K562 (cell line): ENCODE results near the gene NXNL2. TPM values are rescaled to one million over a fixed set of nuclear protein-coding genes. Genes with fewer than 3 reads are reported as not detected.

Source experiments
- ATF7 ChIP-seq: fragments of 450-650 bp; IDR thresholded peaks from 2 replicates; pipeline ENCODE4 v1.7.1; 2014; ENCODE audit warnings: mild to moderate bottlenecking, moderate library complexity
- MAFF ChIP-seq: IDR thresholded peaks from 2 replicates; pipeline ENCODE4 v1.6.1; 2012; ENCODE audit warnings: low read length, improper control_type of control experiment
- PML ChIP-seq: IDR thresholded peaks from 2 replicates; pipeline ENCODE4 v1.6.1; 2012; ENCODE audit warnings: low read length, inconsistent platforms
- RERE ChIP-seq: sonication (generic); formaldehyde crosslinking; IDR thresholded peaks from 2 replicates; pipeline ENCODE4 v1.8.0; 2023; ENCODE audit warnings: missing genetic modification reagents, mild to moderate bottlenecking, borderline replicate concordance
- RFX5 ChIP-seq: IDR thresholded peaks from 2 replicates; pipeline ENCODE4 v1.6.1; 2011; ENCODE audit warnings: low read depth, mild to moderate bottlenecking, improper control_type of control experiment, low read length
- RNF219 ChIP-seq: fragments of 250-450 bp; sonication (Bioruptor Pico); IDR thresholded peaks from 2 replicates; pipeline ENCODE4 v1.5.0; 2022; ENCODE audit warnings: mild to moderate bottlenecking
- TAF9B ChIP-seq: fragments of 450-650 bp; IDR thresholded peaks from 2 replicates; pipeline ENCODE4 v1.6.1; 2018; ENCODE audit warnings: mild to moderate bottlenecking; ENCODE audit not compliant: partially characterized antibody
- YBX1 ChIP-seq: fragments of 450-650 bp; IDR thresholded peaks from 2 replicates; pipeline ENCODE4 v1.7.1; 2016; ENCODE audit warnings: mild to moderate bottlenecking
- ZBED1 ChIP-seq: IDR thresholded peaks from 2 replicates; pipeline ENCODE4 v1.6.1; 2014
- ZBTB8A ChIP-seq: fragments of 450-650 bp; IDR thresholded peaks from 2 replicates; pipeline ENCODE4 v1.6.1; 2018; ENCODE audit warnings: mild to moderate bottlenecking, moderate library complexity; ENCODE audit not compliant: partially characterized antibody
- polyA plus RNA-seq, 8 experiments: library from polyadenylated mRNA; depleted of rRNA in 4 of 8; stranded (reverse) in 5 of 8; unstranded in 3 of 8; fragments of >200 nt; fragmentation: Nextera tagmentation in 2 of 8; fragmentation: Illumina TruSeq in 1 of 8; extraction: Ambion mirVana in 2 of 8; extraction: Trizol in 1 of 8; gene quantifications; 2 replicates each; pipeline versions ENCODE4 v1.2.1 to v1.2.3, GENCODE V29; 2011 to 2014; ENCODE audit warnings: inconsistent platforms in 1 of 8, missing spikeins in 1 of 8
- total RNA-seq, 7 experiments: library from RNA; depleted of rRNA in 6 of 7; stranded (reverse); fragments of >200 nt in 6 of 7; fragmentation: Illumina TruSeq in 2 of 7; extraction: Trizol in 2 of 7; gene quantifications; 2 replicates each; pipeline versions ENCODE4 v1.2.1 to v1.2.3, GENCODE V29; 2011 to 2021; ENCODE audit warnings: low replicate concordance in 1 of 7

Gene NXNL2
- total and polyA plus RNA-seq, 9 of the 15 experiments (the other 6 are each of a cell fraction or from before 2014, with no cell fraction given): 0.15 to 0.19 TPM; not detected in 7

GRCh38 chr9:88488166-88488565, 46.8 kb upstream of the NXNL2 start (continued):
- TF ChIP-seq TAF9B (no peak), RNF219 (CRISPR knock-in tag) (no peak), ZBED1 (no peak), ZBTB8A (no peak), ATF7 (no peak), PML (no peak), RFX5 (no peak), RERE (CRISPR knock-in tag) (no peak), MAFF (no peak), YBX1 (no peak)
